ENCODE results near the gene PCDHB15.
"Not testable (repeated sequence)": the region's sequence is repeated elsewhere in the genome, so short reads cannot be mapped to it uniquely, and the experiment has no call there.

The PCDHB15 gene

DNA sequence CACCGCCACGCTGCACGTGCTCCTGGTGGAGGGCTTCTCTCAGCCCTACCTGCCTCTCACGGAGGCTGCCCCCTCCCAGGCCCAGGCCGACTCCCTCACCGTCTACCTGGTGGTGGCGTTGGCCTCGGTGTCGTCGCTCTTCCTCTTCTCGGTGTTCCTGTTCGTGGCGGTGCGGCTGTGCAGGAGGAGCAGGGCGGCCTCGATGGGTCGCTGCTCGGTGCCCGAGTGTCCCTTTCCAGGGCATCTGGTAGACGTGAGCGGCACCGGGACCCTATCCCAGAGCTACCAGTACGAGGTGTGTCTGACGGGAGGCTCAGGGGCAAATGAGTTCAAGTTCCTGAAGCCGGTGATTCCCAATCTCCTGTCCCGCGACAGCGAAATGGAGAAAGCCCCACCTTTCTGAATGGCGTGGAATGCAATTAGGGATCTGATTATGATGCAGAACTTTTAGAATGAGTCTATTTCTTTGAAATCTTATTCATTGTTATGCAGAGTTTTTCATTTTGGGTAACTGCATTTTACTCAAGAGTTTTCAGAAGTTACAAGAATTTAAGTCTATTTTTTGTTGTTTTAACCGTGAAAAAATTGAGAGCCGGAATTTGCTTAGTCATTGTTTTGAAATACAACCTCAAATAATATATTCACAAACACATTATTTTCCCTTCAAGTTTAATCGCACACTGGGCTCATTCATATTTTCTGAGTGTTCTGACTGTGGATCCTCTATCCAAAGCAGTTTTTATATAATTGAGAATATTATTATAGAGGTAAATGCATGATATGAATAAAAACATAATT is 8.5 kb upstream of the PCDHB15 start:
- DNase-seq (ENCODE audit: low read depth in 2 of 2) = no peak
- no peak overlapping the region for H3K4me3 ChIP-seq (replicated peaks in 1 of 2; ENCODE audit: low read depth in 2 of 2, low read length in 2 of 2)
- TF ChIP-seq, protein P1, sequence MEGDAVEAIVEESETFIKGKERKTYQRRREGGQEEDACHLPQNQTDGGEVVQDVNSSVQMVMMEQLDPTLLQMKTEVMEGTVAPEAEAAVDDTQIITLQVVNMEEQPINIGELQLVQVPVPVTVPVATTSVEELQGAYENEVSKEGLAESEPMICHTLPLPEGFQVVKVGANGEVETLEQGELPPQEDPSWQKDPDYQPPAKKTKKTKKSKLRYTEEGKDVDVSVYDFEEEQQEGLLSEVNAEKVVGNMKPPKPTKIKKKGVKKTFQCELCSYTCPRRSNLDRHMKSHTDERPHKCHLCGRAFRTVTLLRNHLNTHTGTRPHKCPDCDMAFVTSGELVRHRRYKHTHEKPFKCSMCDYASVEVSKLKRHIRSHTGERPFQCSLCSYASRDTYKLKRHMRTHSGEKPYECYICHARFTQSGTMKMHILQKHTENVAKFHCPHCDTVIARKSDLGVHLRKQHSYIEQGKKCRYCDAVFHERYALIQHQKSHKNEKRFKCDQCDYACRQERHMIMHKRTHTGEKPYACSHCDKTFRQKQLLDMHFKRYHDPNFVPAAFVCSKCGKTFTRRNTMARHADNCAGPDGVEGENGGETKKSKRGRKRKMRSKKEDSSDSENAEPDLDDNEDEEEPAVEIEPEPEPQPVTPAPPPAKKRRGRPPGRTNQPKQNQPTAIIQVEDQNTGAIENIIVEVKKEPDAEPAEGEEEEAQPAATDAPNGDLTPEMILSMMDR (IDR thresholded peaks at IDR 0.05; ENCODE audit: low read depth, low read length) = no peak

GRCh38 chr5:141241496-141241895 is 3.7 kb upstream of the PCDHB15 start:
- TF ChIP-seq, protein P1 (IDR thresholded peaks at IDR 0.05; ENCODE audit: low read depth, low read length) = no peak
- H3K4me3 ChIP-seq (replicated peaks in 1 of 2; ENCODE audit: low read depth in 2 of 2, low read length in 2 of 2) = no peak overlapping the region
- DNase-seq (ENCODE audit: low read depth in 2 of 2) = no peak

DNA sequence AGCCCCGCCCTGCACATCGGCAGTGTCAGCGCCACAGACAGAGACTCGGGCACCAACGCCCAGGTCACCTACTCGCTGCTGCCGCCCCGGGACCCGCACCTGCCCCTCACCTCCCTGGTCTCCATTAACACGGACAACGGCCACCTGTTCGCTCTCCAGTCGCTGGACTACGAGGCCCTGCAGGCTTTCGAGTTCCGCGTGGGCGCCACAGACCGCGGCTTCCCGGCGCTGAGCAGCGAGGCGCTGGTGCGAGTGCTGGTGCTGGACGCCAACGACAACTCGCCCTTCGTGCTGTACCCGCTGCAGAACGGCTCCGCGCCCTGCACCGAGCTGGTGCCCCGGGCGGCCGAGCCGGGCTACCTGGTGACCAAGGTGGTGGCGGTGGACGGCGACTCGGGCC is 1.8 kb downstream of the PCDHB15 start:
- DNase-seq (ENCODE audit: low read depth in 2 of 2); H3K4me3 ChIP-seq (replicated peaks in 1 of 2; ENCODE audit: low read depth in 2 of 2, low read length in 2 of 2): not testable (repeated sequence)

DNA sequence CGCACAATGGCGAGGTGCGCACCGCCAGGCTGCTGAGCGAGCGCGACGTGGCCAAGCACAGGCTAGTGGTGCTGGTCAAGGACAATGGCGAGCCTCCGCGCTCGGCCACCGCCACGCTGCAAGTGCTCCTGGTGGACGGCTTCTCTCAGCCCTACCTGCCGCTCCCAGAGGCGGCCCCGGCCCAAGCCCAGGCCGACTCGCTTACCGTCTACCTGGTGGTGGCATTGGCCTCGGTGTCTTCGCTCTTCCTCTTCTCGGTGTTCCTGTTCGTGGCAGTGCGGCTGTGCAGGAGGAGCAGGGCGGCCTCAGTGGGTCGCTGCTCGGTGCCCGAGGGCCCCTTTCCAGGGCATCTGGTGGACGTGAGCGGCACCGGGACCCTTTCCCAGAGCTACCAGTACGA is 2.2 kb downstream of the PCDHB15 start:
- H3K4me3 ChIP-seq (replicated peaks in 1 of 2; ENCODE audit: low read depth in 2 of 2, low read length in 2 of 2); DNase-seq (ENCODE audit: low read depth in 2 of 2): not testable (repeated sequence)

GRCh38 chr5:141250576-141250975 is 5.4 kb downstream of the PCDHB15 start:
- TF ChIP-seq, protein P1 (IDR thresholded peaks at IDR 0.05; ENCODE audit: low read depth, low read length) = no peak
- no peak overlapping the region for H3K4me3 ChIP-seq (replicated peaks in 1 of 2; ENCODE audit: low read depth in 2 of 2, low read length in 2 of 2)

DNA sequence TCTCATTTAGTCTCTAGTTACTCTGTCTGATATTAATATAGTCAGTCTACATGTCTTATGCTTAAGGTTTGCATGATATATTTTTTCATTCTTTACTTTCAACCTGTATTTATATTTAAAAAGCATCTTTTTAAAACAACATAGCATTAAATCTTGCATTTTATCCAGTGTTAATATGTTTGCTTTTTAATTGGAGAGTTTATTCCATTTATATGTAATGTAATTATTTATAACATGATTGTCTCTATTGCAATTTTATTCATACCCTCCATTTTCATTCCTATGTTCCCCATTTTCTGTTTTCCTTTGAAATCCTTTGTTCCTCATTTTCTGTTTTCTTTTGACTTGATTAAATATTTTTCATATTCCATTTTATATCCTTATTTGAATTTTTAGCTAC is 13.3 kb downstream of the PCDHB15 start:
- H3K4me3 ChIP-seq (replicated peaks in 1 of 2; ENCODE audit: low read depth in 2 of 2, low read length in 2 of 2) = no peak overlapping the region
- TF ChIP-seq, protein P1 (IDR thresholded peaks at IDR 0.05; ENCODE audit: low read depth, low read length) = no peak
- no peak for DNase-seq (ENCODE audit: low read depth in 2 of 2)

More at GRCh38 chr5:141250576-141250975, 5.4 kb downstream of the PCDHB15 start:
- DNase-seq (ENCODE audit: low read depth in 2 of 2) = no peak

GRCh38 chr5:141258948-141259347 is 13.8 kb downstream of the PCDHB15 start:
- peak in 1 of 2 donors; percentile 0 for DNase-seq (ENCODE audit: low read depth in 2 of 2)
- H3K4me3 ChIP-seq (replicated peaks in 1 of 2; ENCODE audit: low read depth in 2 of 2, low read length in 2 of 2) = no peak overlapping the region
- TF ChIP-seq, protein P1 (IDR thresholded peaks at IDR 0.05; ENCODE audit: low read depth, low read length) = no peak

Measured in cardiac fibroblast (primary cell).